Measurements from ENCODE around the gene FBXO33.
"Not testable (repeated sequence)": the region's sequence is repeated elsewhere in the genome, so short reads cannot be mapped to it uniquely, and the experiment has no call there.

Gene FBXO33

DNA sequence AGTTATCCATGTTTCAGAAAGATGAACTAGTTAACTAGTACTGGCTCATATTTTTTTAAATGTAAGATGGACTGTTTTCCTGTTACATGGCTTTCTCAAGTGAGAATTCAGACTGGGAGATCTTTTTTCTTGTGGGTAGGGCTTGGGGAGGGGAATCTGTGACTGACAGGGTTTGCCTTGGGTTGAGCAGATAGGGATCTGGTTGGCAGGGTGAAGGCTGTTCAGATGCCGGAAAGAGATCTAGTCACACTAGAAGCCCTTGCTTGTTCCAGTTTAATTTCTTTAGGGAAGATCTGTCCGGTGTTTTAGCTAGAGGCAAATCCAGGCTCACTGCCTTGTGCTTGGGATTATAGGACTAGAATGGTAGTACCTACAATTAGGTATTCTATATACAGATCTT, 63.2 kb downstream of the FBXO33 start:
- DNase-seq (ENCODE audit: low read depth in 2 of 2), result no peak

DNA sequence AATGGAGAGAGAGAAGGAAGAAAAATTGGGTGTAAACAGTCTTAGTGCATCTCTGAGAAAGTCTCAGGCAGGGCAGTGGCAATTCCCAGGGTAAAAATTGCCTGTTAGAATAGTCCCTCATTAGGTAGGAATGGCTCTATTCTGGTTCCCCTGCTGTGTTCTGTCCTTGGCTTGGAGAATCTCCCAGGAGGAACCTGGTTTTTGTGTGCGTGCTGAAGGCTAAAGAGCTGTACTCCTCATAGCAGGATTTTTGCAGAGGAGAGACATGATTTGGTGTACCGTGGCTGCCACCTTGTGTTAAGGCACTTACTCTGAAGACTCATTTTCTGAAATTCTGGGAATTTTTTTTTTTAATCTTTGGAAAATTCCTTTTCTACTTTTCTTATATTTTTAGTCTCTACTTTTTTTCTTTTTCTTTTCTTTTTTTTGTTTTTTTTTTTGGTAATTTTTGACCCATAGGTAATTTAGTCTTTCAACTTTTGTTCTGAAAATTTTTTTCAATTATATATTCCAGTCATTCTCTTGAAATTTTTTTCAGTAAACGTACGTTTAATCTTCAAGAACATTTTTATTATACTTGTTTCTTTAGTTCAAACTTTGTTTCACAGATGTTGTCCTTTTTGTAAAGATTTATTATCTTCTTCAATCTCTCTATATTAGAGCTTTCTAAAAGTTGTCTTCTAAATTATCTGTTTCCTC, 63.8 kb downstream of the FBXO33 start:
- no peak for DNase-seq (ENCODE audit: low read depth in 2 of 2)

DNA sequence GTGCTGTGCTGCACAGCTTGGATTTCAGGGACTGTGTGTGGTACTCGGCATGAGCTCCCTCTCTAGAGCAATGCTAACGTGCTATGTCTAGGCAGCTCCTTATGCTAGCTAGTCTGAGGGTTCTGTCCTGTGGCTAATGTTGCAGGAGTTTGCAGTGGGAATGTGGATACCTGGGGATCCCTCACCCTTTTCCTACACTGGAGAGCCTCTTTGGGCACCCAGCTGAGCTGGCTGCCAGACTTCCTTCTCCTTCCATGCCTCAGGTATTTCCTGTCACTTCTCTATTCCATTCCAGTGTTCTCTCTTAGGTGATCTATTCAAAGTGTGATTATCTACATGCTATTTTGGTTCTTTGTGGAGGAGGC, 64.9 kb downstream of the FBXO33 start:
- DNase-seq (ENCODE audit: low read depth in 2 of 2), result no peak

DNA sequence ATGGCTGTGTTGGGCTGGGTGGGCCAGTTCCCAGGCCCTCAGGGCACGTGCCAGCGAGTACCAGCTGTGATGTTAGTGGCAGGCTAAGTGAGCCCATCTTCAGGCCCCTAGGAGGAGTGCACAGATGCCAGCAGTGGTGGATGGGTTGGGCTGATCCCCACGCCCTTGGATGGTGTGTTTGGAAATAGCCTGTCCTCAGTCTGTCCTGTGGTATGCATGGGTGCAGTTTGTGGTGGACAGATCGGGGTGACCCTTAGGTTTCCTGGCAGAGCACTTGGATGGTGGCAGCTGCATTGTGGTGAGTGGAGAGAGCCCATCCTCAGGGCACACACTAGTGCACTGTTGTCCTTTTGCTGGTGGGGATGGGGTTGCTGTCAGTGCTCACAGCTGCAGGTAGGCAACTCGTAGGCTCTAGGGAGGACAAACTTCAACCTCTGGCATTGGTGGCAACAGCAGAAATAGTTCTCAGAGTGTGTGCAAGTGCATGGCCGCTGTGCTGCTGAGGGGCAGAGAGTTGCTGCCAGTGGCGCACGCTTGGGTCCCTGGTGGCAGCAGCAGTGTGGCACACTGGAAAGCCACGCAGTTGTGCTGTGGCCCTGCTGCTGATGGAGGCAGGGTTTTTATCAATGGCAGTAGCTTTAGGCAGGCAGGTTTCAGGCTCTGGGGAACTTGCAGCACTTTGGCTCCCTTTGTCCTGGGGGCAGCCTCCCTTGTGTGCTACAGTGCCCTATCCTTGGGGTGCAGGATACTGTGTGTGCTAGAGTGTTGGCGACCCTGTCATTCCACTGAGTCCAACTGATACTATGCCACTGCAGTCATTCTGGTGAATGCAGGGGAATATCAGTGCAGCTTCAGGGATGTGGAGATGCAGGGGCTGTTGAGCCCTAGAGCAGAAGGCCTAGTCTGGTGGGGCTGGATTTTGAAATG, 65.5 kb downstream of the FBXO33 start:
- no peak for DNase-seq (ENCODE audit: low read depth in 2 of 2)

DNA sequence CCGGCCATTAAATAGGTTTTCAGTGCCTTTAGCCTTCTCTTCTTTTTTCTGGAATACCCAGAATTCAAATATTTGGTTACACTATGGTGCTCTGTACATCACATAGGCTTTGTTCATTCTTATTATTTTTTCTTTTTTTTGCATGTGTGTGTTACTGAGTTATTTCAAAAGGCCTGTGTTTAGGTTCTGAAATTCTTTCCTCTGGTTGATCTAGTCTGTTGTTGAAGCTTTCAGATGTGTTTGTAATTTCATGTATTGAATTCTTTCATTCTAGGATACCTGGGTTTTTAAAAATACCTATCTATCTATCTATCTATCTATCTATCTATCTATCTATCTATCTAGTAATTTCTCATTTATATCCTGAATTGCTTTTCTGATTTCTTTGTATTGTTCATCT, 66.9 kb downstream of the FBXO33 start:
- no peak for DNase-seq (ENCODE audit: low read depth in 2 of 2)

DNA sequence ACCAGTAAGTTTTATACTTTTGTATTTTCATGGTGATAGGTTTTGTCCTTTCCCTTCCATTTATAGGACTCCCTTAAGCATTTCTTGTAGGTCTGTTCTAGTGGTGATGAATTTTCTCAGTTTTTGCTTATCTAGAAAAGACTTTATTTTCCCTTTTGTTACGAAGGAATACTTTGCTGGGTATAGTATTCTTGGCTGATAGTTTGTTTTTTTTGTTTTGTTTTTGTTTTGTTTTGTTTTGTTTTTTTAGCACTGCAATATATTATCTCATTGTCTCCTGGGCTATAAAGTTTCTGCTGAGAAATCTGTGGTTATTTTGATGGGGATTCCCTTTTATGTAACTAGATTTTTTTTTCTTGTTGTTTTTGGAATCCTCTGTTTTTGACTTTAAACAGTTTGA, 67.7 kb downstream of the FBXO33 start:
- DNase-seq (ENCODE audit: low read depth in 2 of 2), result no peak

DNA sequence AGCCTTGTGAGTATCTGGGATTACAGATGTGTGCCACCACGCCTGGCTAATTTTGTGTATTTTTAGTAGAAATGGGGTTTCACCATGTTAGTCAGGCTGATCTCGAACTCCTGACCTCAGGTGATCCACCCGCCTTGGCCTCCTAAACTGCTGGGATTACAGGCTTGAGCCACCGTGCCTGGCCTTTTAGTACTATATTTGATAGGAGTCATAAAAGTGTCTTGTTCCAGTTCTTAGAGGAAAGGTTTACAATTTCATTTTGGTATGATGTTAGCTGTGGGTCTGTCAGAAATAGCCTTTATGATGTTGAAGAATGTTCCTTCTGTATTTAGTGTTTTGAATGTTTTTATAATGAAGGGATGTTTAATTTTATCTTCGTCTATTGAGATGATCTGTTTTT, 70.7 kb downstream of the FBXO33 start:
- not testable (repeated sequence) for DNase-seq (ENCODE audit: low read depth in 2 of 2)

DNA sequence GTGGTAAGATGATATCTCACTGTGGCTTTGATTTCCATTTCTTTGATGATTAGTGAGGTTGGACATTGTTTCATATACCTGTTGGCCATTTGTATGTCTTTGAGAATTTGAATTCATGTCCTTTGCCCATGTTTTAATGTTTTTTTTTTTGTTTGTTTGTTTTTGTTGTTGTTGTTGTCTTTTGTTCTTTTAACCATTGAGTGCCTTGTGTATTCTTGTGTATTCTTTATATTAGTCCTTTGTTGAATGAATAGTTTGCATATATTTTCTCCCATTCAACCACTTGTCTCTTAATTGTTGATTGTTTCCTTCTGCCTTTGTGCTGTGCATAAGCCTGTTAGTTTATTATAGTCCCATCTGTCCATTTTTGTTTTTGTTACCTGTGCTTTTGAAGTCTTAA, 71.9 kb downstream of the FBXO33 start:
- DNase-seq (ENCODE audit: low read depth in 2 of 2), result no peak

DNA sequence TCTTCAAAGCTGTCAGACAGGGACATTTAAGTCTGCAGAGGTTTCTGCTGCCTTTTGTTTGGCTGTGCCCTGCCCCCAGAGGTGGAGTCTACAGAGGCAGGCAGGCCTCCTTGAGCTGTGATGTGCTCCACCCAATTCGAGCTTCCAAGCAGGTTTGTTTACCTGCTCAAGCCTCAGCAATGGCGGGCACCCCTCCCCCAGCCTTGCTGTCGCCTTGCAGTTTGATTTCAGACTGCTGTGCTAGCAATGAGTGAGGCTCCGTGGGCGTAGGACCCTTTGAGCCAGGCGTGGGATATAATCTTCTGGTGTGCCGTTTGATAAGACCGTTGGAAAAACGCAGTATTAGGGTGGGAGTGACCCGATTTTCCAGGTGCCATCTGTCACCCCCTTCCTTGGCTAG, 73.2 kb downstream of the FBXO33 start:
- not testable (repeated sequence) for DNase-seq (ENCODE audit: low read depth in 2 of 2)

DNA sequence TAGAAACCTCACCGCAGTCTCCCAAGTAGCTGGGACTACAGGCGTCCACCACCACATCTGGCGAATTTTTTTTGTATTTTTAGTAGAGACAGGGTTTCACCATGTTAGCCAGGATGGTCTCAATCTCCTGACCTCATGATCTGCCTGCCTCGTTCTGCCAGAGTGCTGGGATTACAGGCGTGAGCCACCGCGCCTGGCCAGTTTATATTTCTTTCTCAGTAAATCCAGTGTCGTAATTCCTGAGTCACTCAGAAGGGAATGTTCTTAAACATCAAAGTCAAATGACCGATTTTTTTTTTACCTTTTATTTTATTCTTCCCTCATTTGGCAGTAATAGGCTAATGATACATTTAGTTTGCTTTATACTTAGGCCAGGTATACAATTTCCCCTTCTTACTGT, 80.5 kb downstream of the FBXO33 start:
- DNase-seq (ENCODE audit: low read depth in 2 of 2), result no peak

DNA sequence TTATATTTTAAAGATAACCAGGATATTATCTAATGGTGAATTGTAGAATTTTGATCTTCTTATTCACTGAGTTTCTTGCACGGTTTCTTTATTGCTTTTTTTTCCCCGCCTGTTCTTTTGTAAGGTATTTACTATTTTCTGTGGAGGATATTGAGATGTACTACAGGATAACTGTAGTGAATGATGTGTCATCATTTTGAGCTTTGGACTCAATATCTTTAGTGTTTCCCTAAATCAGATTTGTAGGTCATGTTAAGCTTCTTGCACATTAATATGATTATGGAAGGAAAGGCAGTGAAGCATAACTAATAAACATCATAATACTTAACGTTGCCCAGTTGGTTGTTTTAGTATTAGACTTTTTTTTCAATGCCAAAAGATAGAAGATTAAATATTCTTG, 81.4 kb downstream of the FBXO33 start:
- no peak for DNase-seq (ENCODE audit: low read depth in 2 of 2)

Data from stimulated activated CD8-positive, alpha-beta memory T cell treated with anti-CD3 and anti-CD28 coated beads, Interleukin-15, amount 100 ng/mL, for 4 hours (primary cell).